GM18867 (cell line): ENCODE results near the gene ANKRD36B.
"Not testable (repeated sequence)": the region's sequence is repeated elsewhere in the genome, so short reads cannot be mapped to it uniquely, and the experiment has no call there.

Experiments
- ATAC-seq: cut with Tn5 transposase; IDR thresholded peaks from one replicate; pipeline ENCODE4 v1.9.1; 2021; ENCODE audit warnings: mild to moderate bottlenecking, moderate library complexity; ENCODE audit not compliant: unreplicated experiment

ANKRD36B gene

DNA sequence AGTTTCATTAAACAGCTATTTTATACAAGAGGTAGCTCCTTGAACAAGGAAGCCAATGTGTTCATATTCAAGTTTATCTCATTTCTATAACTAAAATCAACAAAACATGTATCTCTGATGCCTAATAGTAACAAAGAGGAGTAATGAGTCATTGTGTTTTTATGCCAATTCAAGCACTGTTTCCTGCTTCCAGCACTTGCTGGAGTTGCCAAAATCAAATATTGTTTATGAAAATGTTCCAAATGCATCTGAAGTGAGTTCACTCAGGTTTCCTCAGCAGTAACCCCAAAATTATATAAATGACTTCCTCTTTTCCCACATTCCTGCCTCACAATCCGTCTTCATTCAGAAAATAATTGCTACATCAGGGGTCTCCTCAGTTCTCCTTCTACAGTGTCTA is 39.2 kb downstream of the ANKRD36B start:
- ATAC-seq: not testable (repeated sequence)

DNA sequence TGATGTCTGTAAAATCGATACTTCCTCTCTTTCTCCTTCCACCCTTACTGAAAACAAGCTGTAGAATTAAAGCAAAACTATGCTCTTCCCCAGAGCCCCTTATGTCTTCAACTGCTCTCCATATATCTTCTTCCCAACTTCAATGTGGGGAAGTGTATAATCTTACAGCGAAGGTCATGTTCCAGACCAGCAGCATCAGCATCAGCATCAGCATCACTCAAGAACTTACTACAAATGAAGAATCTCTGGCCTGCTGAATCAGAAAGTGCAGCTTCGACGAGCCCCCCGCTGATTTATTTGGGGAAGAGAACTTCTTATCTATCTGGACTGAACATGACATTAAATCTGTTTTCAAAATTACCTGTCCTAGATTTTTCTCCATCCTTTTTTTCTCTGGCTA is 40.6 kb downstream of the ANKRD36B start:
- not testable (repeated sequence) for ATAC-seq

DNA sequence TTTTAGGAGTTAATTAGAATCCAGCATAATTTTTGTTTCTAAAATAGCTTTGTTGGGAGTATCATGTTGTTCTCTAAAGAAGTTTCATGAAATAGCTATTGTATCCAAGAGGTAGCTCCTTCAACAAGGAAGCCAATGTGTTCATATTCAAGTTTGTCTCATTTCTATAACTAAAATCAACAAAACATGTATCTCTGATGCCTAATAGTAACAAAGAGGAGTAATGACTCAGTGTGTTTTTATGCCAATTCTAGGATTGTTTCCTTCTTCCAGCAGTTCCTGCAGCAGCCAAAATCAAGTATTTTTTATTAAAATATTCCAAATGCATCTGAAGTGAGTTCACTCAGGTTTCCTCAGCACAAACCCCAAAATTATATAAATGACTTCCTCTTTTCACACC is 41.1 kb downstream of the ANKRD36B start:
- ATAC-seq: not testable (repeated sequence)

DNA sequence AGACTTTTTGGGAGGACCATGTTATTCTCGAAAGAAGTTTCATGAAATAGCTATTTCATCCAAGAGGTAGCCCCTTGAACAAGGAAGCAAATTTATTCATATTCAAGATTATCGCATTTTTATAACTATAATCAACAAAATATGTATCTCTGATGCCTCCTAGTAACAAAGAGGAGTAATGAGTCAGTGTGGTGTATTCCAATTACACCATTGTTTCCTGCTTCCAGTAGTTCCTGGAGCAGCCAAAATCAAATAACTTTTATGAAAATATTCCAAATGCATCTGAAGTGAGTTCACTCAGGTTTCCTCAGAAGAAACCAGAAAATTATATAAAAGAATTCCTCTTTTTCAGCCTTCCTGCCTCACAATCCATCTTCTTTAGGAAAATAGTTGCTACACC is 43.0 kb downstream of the ANKRD36B start:
- no peak for ATAC-seq

DNA sequence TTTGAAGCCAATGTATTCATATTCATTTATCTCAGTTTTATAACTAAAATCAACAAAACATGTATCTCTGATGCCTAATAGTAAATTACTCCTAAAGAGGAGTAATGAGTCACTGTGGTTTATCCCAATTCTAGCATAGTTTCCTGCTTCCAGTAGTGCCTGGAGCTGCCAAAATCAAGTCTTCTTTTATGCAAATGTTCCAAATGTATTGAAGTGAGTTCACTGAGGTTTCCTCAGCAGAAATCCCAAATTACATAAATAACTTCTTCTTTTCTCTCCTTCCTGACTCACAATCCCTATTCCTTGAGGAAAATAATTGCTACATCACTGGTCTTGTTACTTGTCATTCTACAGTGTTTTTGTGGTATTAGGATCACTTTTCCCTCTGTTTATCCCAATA is 44.8 kb downstream of the ANKRD36B start:
- not testable (repeated sequence) for ATAC-seq

DNA sequence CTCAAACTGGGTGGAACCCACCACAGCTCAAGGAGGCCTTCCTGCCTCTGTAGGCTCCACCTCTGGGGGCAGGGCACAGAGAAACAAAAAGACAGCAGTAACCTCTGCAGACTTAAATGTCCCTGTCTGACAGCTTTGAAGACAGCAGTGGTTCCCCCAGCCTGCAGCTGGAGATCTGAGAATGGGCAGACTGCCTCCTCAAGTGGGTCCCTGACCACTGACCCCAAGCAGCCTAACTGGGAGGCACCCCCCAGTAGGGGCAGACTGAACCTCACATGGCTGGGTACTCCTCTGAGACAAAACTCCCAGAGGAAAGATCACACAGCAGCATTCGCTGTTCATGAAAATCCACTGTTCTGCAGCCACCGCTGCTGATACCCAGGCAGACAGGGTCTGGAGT is 63.8 kb downstream of the ANKRD36B start:
- not testable (repeated sequence) for ATAC-seq

DNA sequence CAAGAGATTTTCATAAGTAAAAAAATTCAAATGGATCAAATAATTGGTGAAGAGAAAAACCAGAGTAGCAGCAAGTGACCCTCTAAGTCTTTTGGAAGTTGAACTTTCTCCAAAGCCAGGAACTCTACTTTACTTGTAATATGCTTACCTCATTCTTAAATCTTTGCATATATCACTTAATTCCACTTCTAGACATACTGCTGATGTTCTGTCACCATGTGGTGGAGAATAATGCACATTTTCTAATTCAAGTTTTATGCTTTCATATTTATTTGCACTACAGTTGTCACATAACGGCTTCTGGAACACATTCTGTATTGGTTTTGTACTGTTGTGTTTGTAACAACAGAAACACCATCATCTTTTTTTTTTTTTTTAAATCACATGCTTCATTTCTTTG is 65.9 kb downstream of the ANKRD36B start:
- not testable (repeated sequence) for ATAC-seq

DNA sequence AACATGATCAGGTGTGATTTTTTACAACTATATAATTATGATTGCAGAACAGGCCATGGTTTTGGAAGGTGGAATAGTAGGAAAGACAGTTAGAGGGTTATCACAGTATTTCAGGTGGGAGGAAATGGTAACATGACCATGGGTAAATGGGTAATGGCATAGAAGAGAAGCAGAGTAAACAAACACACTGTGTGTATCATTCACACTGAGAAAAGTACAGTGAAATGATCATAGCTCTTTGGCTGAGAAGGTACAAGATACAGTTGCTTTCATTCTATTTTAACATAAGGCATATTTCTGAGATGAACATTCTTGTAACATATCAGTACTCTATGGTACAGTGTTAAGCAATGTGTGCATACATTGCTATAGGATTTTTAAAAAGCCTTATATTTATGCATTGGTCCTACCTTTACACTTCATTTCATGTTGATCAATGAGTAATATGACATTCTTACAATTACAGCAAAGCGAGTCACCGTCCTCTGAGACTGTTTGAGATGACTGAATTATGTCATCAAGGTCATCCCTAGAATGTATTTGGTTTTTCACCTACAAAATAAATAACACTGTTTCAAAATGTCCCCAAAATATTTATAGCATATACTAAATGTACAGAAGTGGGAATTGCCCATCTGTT is 66.6 kb downstream of the ANKRD36B start:
- not testable (repeated sequence) for ATAC-seq

DNA sequence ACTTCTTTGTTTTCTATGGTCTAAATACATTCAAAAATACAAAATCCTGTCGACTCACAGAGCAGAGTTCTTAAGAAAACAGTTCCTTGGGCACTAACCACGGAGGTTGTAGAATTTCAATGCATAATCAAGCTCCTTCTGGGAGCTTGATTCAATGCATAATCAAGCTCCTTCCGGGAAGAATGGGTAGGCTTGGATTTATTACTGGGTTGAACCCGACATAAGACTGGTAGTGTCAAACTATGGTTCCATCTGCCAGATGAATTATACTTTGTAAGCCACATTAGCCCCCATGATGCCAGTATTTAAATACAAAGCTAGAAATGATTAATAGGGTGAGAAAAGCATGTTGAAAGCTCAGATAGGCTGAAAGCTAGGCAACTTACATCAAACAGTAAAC is 94.0 kb downstream of the ANKRD36B start:
- not testable (repeated sequence) for ATAC-seq

DNA sequence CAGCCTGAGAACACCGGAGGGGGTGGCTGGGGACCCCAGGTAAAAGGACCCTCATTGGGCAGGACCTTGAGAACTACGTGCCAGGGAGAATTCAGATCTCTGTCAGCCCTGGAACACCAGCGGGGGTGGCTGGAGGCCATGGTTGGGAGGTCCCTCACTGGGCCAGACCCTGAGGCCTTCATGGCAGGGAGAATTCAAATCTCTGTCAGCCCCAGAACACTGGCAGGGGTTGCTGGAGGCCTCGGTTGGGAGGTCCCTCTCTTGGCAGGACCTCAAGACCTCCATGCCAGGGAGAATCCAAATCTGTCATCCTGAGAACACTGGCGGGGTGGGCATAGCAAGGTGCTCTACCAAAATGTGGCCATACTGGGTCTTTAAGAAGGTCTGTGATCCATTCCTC is 99.5 kb downstream of the ANKRD36B start:
- ATAC-seq: not testable (repeated sequence)
